ENCODE measurements around the gene ADAMTSL5.

GRCh38 chr19:1468274-1468820, 44.5 kb downstream of the ADAMTSL5 start:
- TF ChIP-seq CTCF (IDR thresholded peaks at IDR 0.05) (no peak), POLR2A (IDR thresholded peaks at IDR 0.05) (no peak), POLR2AphosphoS5 (IDR thresholded peaks at IDR 0.05) (no peak)

All from suprapubic skin (tissue), 4 donors.